IMR-90 (cell line): ENCODE results near the gene CCNE1. TPM values are rescaled to one million over a fixed set of nuclear protein-coding genes. Genes with fewer than 3 reads are reported as not detected.

Experiments
- ATAC-seq: fragments of 200-7000 bp; cut with Tn5 transposase; 2 replicates; pipeline ENCODE4 v1.9.1; 2020; ENCODE audit warnings: low read depth, mild to moderate bottlenecking, moderate library complexity
- BruUV-seq: library from RNA; stranded (reverse); fragments of 400-500 nt; replicated peaks from 2 replicates; lab custom pipeline; 2021; lab: Mats Ljungman, UMichigan
- CTCF ChIA-PET: fragments of 300-600 bp; formaldehyde crosslinking; extraction: SDS; loops from one replicate; lab custom pipeline; 2021; ENCODE audit warnings: antibody characterized with exemption; lab: Yijun Ruan, JAX
- POLR2A ChIA-PET: fragments of 300-600 bp; sonication (Branson Sonifier 250); formaldehyde crosslinking; loops from one replicate; lab custom pipeline; 2022; ENCODE audit warnings: antibody characterized with exemption; ENCODE audit not compliant: unreplicated experiment; lab: Charles Lee
- DNase-seq: peaks from one replicate; pipeline ENCODE4 v3.0.0; 2013
- H2AFZ ChIP-seq: replicated peaks from 2 replicates; pipeline ENCODE3; 2013; ENCODE audit warnings: low read length, mild to moderate bottlenecking; ENCODE audit not compliant: poor library complexity
- H2AK5ac ChIP-seq: 2 replicates; pipeline ENCODE4 v1.6.1; 2013; ENCODE audit warnings: low read depth, low read length, inconsistent platforms
- H2AK9ac ChIP-seq: replicated peaks from 2 replicates; pipeline ENCODE3; 2013; ENCODE audit warnings: mild to moderate bottlenecking, low read depth, low read length, moderate library complexity; ENCODE audit not compliant: poor library complexity
- H2BK120ac ChIP-seq: 2 replicates; pipeline ENCODE4 v1.6.1; 2013; ENCODE audit warnings: low read depth, low read length, inconsistent platforms
- H2BK15ac ChIP-seq: 3 replicates; pipeline ENCODE4 v1.6.1; 2013; ENCODE audit warnings: low read depth, low read length, inconsistent platforms
- H2BK20ac ChIP-seq: 2 replicates; pipeline ENCODE4 v1.6.1; 2013; ENCODE audit warnings: low read depth, mild to moderate bottlenecking, inconsistent platforms, low read length, moderate library complexity
- H2BK5ac ChIP-seq: 2 replicates; pipeline ENCODE4 v1.6.1; 2013; ENCODE audit warnings: mild to moderate bottlenecking, low read depth, low read length, inconsistent platforms; ENCODE audit not compliant: poor library complexity, severe bottlenecking
- H3K14ac ChIP-seq: replicated peaks from 2 replicates; pipeline ENCODE4 v1.6.1; 2013; ENCODE audit warnings: low read depth, low read length, inconsistent platforms
- H3K18ac ChIP-seq: 2 replicates; pipeline ENCODE4 v1.6.1; 2013; ENCODE audit warnings: low read depth, low read length, control low read depth
- H3K23ac ChIP-seq: 2 replicates; pipeline ENCODE4 v1.6.1; 2013; ENCODE audit warnings: low read depth, low read length, inconsistent platforms
- H3K27ac ChIP-seq: 2 replicates; pipeline ENCODE4 v1.5.1; 2013; ENCODE audit warnings: mild to moderate bottlenecking, control low read depth, low read length; ENCODE audit not compliant: insufficient read depth
- H3K27me3 ChIP-seq: 2 replicates; pipeline ENCODE4 v1.6.1; 2013; ENCODE audit warnings: low read length; ENCODE audit not compliant: control insufficient read depth, insufficient read depth
- H3K36me3 ChIP-seq: 2 replicates; pipeline ENCODE4 v1.6.1; 2013; ENCODE audit warnings: low read length, mixed read lengths; ENCODE audit not compliant: control insufficient read depth, insufficient read depth
- H3K4ac ChIP-seq: 2 replicates; pipeline ENCODE4 v1.6.1; 2013; ENCODE audit warnings: low read depth, low read length, inconsistent platforms
- H3K4me1 ChIP-seq: 2 replicates; pipeline ENCODE4 v1.6.1; 2013; ENCODE audit warnings: low read length, mixed read lengths; ENCODE audit not compliant: control insufficient read depth, insufficient read depth
- H3K4me2 ChIP-seq: 2 replicates; pipeline ENCODE4 v1.6.1; 2013; ENCODE audit warnings: low read depth, mild to moderate bottlenecking, control low read depth, low read length, moderate library complexity
- H3K4me3 ChIP-seq: 2 replicates; pipeline ENCODE4 v1.5.1; 2013; ENCODE audit warnings: low read depth, mild to moderate bottlenecking, control low read depth, low read length, moderate library complexity; ENCODE audit not compliant: insufficient read depth
- H3K56ac ChIP-seq: 2 replicates; pipeline ENCODE4 v1.6.1; 2013; ENCODE audit warnings: low read length, inconsistent platforms; ENCODE audit not compliant: insufficient read depth; ENCODE audit errors: extremely low read depth
- H3K79me1 ChIP-seq, 2 experiments: 2 replicates each; pipeline ENCODE4 v1.6.1; 2013; ENCODE audit warnings: low read length in 2 of 2, inconsistent platforms in 1 of 2, low read depth in 1 of 2
- H3K9ac ChIP-seq: 2 replicates; pipeline ENCODE4 v1.6.1; 2013; ENCODE audit warnings: low read depth, low read length, control low read depth
- H3K9me1 ChIP-seq: 2 replicates; pipeline ENCODE4 v1.6.1; 2013; ENCODE audit warnings: low read length, inconsistent platforms; ENCODE audit not compliant: insufficient read depth
- H3K9me3 ChIP-seq: 2 replicates; pipeline ENCODE4 v1.6.1; 2013; ENCODE audit warnings: low read length; ENCODE audit not compliant: control insufficient read depth, insufficient read depth
- H4K20me1 ChIP-seq: 2 replicates; pipeline ENCODE4 v1.6.1; 2013; ENCODE audit warnings: low read length, inconsistent platforms; ENCODE audit not compliant: insufficient read depth
- H4K5ac ChIP-seq: 2 replicates; pipeline ENCODE4 v1.6.1; 2013; ENCODE audit warnings: mild to moderate bottlenecking, low read depth, low read length, control low read depth
- H4K8ac ChIP-seq, 2 experiments: 2 replicates each; pipeline ENCODE4 v1.6.1; 2013; ENCODE audit warnings: low read depth in 2 of 2, low read length in 2 of 2, control low read depth in 1 of 2, inconsistent platforms in 1 of 2
- H4K91ac ChIP-seq: 2 replicates; pipeline ENCODE4 v1.6.1; 2013; ENCODE audit warnings: low read depth, low read length, inconsistent platforms; ENCODE audit not compliant: insufficient read depth
- BHLHE40 ChIP-seq: fragments of 150-350 bp; IDR thresholded peaks from 2 replicates; pipeline ENCODE4 v1.6.1; 2016; ENCODE audit warnings: mild to moderate bottlenecking, low read depth, low read length
- CEBPB ChIP-seq: IDR thresholded peaks from 2 replicates; pipeline ENCODE4 v1.6.1; 2012; ENCODE audit warnings: low read depth, low read length, improper control_type of control experiment
- CHD1 ChIP-seq: IDR thresholded peaks from 2 replicates; pipeline ENCODE4 v1.6.1; 2012; ENCODE audit warnings: low read depth, low read length, improper control_type of control experiment
- MAFK ChIP-seq: IDR thresholded peaks from 2 replicates; pipeline ENCODE4 v1.6.1; 2012; ENCODE audit warnings: low read depth, low read length, improper control_type of control experiment
- MAZ ChIP-seq: IDR thresholded peaks from 2 replicates; pipeline ENCODE4 v1.6.1; 2012; ENCODE audit warnings: low read depth, mild to moderate bottlenecking, low read length, improper control_type of control experiment, moderate library complexity, borderline replicate concordance
- MXI1 ChIP-seq: IDR thresholded peaks from 2 replicates; pipeline ENCODE4 v1.6.1; 2012; ENCODE audit warnings: low read depth, mild to moderate bottlenecking, low read length, moderate library complexity, borderline replicate concordance
- POLR2A ChIP-seq: IDR thresholded peaks from 2 replicates; pipeline ENCODE4 v1.6.1; 2012; ENCODE audit warnings: mild to moderate bottlenecking, low read depth, low read length
- RAD21 ChIP-seq: IDR thresholded peaks from 2 replicates; pipeline ENCODE4 v1.6.1; 2012; ENCODE audit warnings: low read length, improper control_type of control experiment
- RFX5 ChIP-seq: IDR thresholded peaks from 2 replicates; pipeline ENCODE4 v1.8.0; 2012; ENCODE audit warnings: low read depth, mild to moderate bottlenecking, low read length, moderate library complexity
- SMC3 ChIP-seq: fragments of 150-350 bp; IDR thresholded peaks from 2 replicates; pipeline ENCODE4 v1.6.1; 2016; ENCODE audit warnings: low read depth, mild to moderate bottlenecking, antibody characterized with exemption, low read length, moderate library complexity
- WGBS, 2 experiments: methylation state at CpG; one replicate each; pipeline versions ENCODE4 v1.1.5 to v1.1.7; 2013; ENCODE audit warnings: missing lambda C conversion rate in 2 of 2; ENCODE audit not compliant: insufficient read length in 1 of 2; ENCODE audit errors: extremely low coverage in 2 of 2; 5-methylcytosine and 5-hydroxymethylcytosine counted together
- dilution Hi-C: fragments of 300-500 bp; cut with HindIII; formaldehyde crosslinking; loops from one replicate; pipeline ENCODE4 v1.14.3; 2018; ENCODE audit warnings: low sequenced_read_pairs; ENCODE audit not compliant: unreplicated experiment
- in situ Hi-C: fragments of 300-500 bp; cut with MboI; formaldehyde crosslinking; loops from 3 replicates; pipeline ENCODE4 v1.14.3; 2019; ENCODE audit warnings: low sequenced_read_pairs, inconsistent platforms, mixed read lengths
- intact Hi-C: fragments of 100-400 bp; cut with micrococcal nuclease; formaldehyde crosslinking; loops from 2 replicates; pipeline ENCODE4 v1.10.0; 2022
- polyA plus RNA-seq, 3 experiments: library from polyadenylated mRNA; depleted of rRNA; stranded (reverse); fragments of >200 nt; gene quantifications; 2 replicates each; pipeline ENCODE4 v1.2.3, GENCODE V29; 2012; ENCODE audit warnings: low replicate concordance in 1 of 3
- total RNA-seq: library from RNA; depleted of rRNA; stranded (reverse); fragments of >200 nt; gene quantifications from 2 replicates; pipeline ENCODE4 v1.2.3, GENCODE V29; 2012
- TF ChIP-seq, protein P1 (sequence below): fragments of 150-350 bp; IDR thresholded peaks from 2 replicates; pipeline ENCODE4 v1.6.1; 2016; ENCODE audit warnings: low read depth, mild to moderate bottlenecking, low read length, moderate library complexity, borderline replicate concordance
- TF ChIP-seq, protein P2 (sequence below): conservative IDR thresholded peaks from 2 replicates; pipeline ENCODE4 v1.5.1; 2012; ENCODE audit warnings: mild to moderate bottlenecking, low read depth, low read length, improper control_type of control experiment
- TF ChIP-seq, protein P3 (sequence below): fragments of 150-350 bp; IDR thresholded peaks from 2 replicates; pipeline ENCODE4 v1.6.1; 2017; ENCODE audit warnings: mild to moderate bottlenecking, antibody characterized with exemption, low read length, low read depth

Gene CCNE1
- total and polyA plus RNA-seq, 2 of the 4 experiments (the other 2 are of a cell fraction) = 6.8 to 7.0 TPM

DNA sequence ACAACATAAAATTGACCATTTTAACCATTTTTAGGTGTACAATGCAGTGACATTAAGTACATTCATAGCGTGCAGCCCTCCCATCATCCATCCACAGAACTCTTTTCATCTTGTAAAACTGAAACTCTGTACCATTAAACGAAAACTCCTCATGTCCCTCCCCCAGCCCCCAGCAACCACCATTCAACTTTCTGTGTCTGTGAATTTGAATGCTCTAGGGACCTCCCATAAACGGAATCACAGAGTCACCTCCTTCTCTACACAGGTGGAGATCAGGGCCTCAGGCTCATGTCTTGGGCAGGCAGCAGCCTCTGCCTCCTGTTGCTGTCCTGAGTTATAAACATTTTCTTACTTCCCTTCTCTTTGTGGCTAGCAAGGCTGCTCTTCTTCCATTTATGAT lies 7.3 kb upstream of the CCNE1 start:
- H3K27ac ChIP-seq = no peak overlapping the region
- no peak overlapping the region for H4K8ac ChIP-seq
- H4K5ac ChIP-seq = no peak overlapping the region
- DNase-seq = no peak
- BruUV-seq = no TSS peak
- H2BK120ac ChIP-seq = no peak overlapping the region
- H3K23ac ChIP-seq = no peak overlapping the region
- no peak overlapping the region for H2BK20ac ChIP-seq
- ChIA-PET CTCF (no interaction called here), POLR2A (no interaction called here)
- dilution Hi-C loops (no loop called here), intact Hi-C loops (no loop called here), in situ Hi-C loops (no loop called here)
- no peak overlapping the region for H2AK9ac ChIP-seq
- no peak overlapping the region for H2AFZ ChIP-seq
- no peak for TF ChIP-seq MXI1
- TF ChIP-seq, protein P1, sequence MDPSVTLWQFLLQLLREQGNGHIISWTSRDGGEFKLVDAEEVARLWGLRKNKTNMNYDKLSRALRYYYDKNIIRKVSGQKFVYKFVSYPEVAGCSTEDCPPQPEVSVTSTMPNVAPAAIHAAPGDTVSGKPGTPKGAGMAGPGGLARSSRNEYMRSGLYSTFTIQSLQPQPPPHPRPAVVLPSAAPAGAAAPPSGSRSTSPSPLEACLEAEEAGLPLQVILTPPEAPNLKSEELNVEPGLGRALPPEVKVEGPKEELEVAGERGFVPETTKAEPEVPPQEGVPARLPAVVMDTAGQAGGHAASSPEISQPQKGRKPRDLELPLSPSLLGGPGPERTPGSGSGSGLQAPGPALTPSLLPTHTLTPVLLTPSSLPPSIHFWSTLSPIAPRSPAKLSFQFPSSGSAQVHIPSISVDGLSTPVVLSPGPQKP = no peak
- no peak for TF ChIP-seq CHD1
- TF ChIP-seq RAD21 = no peak
- TF ChIP-seq BHLHE40 = no peak
- no peak for TF ChIP-seq SMC3
- TF ChIP-seq POLR2A = no peak
- no peak for TF ChIP-seq MAZ
- TF ChIP-seq RFX5 = no peak
- TF ChIP-seq, protein P2, sequence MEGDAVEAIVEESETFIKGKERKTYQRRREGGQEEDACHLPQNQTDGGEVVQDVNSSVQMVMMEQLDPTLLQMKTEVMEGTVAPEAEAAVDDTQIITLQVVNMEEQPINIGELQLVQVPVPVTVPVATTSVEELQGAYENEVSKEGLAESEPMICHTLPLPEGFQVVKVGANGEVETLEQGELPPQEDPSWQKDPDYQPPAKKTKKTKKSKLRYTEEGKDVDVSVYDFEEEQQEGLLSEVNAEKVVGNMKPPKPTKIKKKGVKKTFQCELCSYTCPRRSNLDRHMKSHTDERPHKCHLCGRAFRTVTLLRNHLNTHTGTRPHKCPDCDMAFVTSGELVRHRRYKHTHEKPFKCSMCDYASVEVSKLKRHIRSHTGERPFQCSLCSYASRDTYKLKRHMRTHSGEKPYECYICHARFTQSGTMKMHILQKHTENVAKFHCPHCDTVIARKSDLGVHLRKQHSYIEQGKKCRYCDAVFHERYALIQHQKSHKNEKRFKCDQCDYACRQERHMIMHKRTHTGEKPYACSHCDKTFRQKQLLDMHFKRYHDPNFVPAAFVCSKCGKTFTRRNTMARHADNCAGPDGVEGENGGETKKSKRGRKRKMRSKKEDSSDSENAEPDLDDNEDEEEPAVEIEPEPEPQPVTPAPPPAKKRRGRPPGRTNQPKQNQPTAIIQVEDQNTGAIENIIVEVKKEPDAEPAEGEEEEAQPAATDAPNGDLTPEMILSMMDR = no peak
- TF ChIP-seq MAFK = no peak
- TF ChIP-seq, protein P3, sequence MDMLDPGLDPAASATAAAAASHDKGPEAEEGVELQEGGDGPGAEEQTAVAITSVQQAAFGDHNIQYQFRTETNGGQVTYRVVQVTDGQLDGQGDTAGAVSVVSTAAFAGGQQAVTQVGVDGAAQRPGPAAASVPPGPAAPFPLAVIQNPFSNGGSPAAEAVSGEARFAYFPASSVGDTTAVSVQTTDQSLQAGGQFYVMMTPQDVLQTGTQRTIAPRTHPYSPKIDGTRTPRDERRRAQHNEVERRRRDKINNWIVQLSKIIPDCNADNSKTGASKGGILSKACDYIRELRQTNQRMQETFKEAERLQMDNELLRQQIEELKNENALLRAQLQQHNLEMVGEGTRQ = no peak
- TF ChIP-seq CEBPB = no peak
- H3K56ac ChIP-seq = no peak overlapping the region
- no peak overlapping the region for H3K9ac ChIP-seq
- no peak overlapping the region for H3K14ac ChIP-seq
- no peak overlapping the region for H3K4ac ChIP-seq
- H2AK5ac ChIP-seq = no peak overlapping the region
- no peak overlapping the region for H4K91ac ChIP-seq
- H3K9me3 ChIP-seq = no peaks in the 10 kb centered on the region
- H3K4me3 ChIP-seq = no peak overlapping the region
- no peaks in the 10 kb centered on the region for H3K4me1 ChIP-seq
- WGBS, 2 experiments = 70% methylated on average over 2 of the region's 3 CpGs; no CpG with 5 or more reads in 1 of the 2 experiments
- H4K20me1 ChIP-seq = no peaks in the 10 kb centered on the region
- no peaks in the 10 kb centered on the region; the same call in 1 of the 2 replicates for H3K27me3 ChIP-seq
- no peaks in the 10 kb centered on the region for H3K9me1 ChIP-seq
- H3K18ac ChIP-seq = no peak overlapping the region
- ATAC-seq = no peak
- no peaks in the 10 kb centered on the region for H3K36me3 ChIP-seq
- H2BK5ac ChIP-seq = no peak overlapping the region
- no peak overlapping the region for H2BK15ac ChIP-seq
- no peak overlapping the region for H3K4me2 ChIP-seq
- H3K79me1 ChIP-seq = no peaks in the 10 kb centered on the region
